ENCODE measurements around the gene SKIC2.

DNA sequence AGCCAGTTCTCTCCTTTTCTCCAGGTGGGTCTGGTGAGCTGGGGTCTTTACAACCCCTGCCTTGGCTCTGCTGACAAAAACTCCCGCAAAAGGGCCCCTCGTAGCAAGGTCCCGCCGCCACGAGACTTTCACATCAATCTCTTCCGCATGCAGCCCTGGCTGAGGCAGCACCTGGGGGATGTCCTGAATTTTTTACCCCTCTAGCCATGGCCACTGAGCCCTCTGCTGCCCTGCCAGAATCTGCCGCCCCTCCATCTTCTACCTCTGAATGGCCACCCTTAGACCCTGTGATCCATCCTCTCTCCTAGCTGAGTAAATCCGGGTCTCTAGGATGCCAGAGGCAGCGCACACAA, 13.8 kb upstream of the SKIC2 start:
- TF ChIP-seq, protein P1, sequence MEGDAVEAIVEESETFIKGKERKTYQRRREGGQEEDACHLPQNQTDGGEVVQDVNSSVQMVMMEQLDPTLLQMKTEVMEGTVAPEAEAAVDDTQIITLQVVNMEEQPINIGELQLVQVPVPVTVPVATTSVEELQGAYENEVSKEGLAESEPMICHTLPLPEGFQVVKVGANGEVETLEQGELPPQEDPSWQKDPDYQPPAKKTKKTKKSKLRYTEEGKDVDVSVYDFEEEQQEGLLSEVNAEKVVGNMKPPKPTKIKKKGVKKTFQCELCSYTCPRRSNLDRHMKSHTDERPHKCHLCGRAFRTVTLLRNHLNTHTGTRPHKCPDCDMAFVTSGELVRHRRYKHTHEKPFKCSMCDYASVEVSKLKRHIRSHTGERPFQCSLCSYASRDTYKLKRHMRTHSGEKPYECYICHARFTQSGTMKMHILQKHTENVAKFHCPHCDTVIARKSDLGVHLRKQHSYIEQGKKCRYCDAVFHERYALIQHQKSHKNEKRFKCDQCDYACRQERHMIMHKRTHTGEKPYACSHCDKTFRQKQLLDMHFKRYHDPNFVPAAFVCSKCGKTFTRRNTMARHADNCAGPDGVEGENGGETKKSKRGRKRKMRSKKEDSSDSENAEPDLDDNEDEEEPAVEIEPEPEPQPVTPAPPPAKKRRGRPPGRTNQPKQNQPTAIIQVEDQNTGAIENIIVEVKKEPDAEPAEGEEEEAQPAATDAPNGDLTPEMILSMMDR (IDR thresholded peaks at IDR 0.05): no peak
- TF ChIP-seq POLR2A (IDR thresholded peaks at IDR 0.05): no peak
- TF ChIP-seq POLR2AphosphoS5 (IDR thresholded peaks at IDR 0.05; ENCODE audit: insufficient read depth in 1 of 2, low read depth in 1 of 2): no peak

All from vagina (tissue), 2 donors.